Measurements from ENCODE around the gene EVX2.

DNA sequence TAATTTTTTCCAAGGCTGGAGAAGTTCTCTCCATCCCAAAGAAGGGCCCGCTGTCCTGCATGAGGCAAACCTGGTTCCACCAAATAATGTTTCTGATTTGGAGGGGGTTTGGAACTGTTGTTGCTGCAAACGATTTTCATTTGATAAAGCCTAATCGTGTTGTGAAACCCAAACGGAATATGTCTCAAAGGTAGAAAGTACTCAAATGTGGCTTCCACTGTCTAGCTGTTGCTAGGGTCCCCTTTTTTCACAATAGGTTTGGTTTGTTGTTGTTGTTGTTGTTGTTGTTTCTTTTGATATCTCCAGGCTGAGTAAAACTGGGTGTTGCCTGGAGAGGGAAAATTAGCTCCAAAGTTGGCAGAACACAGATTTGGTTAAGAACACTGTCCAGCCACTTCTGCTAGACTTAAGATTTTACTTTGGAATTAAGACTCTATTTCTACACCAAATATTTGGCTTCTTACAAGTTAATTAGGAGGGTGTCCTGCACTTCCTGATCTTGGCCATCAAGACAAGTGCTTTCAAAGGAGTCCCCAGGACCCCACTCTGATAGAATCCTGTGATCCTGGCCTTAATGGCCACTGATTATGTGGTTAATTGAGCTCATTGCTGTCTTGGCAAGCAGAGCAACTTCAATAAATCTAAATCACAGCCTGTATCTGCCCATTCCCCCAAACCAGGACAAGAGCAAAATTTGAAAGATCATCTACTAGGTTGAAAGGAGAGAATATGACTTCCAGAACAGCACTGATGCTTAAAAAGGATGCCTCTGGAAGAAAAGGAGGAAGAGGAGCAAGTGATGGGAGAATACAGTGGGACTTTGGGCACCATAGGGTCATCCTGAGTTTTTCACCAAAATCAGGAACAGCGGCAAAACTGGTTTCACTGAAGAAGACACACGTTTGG lies 5.4 kb upstream of the EVX2 start:
- TF ChIP-seq, protein P1, sequence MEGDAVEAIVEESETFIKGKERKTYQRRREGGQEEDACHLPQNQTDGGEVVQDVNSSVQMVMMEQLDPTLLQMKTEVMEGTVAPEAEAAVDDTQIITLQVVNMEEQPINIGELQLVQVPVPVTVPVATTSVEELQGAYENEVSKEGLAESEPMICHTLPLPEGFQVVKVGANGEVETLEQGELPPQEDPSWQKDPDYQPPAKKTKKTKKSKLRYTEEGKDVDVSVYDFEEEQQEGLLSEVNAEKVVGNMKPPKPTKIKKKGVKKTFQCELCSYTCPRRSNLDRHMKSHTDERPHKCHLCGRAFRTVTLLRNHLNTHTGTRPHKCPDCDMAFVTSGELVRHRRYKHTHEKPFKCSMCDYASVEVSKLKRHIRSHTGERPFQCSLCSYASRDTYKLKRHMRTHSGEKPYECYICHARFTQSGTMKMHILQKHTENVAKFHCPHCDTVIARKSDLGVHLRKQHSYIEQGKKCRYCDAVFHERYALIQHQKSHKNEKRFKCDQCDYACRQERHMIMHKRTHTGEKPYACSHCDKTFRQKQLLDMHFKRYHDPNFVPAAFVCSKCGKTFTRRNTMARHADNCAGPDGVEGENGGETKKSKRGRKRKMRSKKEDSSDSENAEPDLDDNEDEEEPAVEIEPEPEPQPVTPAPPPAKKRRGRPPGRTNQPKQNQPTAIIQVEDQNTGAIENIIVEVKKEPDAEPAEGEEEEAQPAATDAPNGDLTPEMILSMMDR (IDR thresholded peaks at IDR 0.05), result no peak
- TF ChIP-seq ELF4 (CRISPR knock-in tag; IDR thresholded peaks at IDR 0.05; ENCODE audit: low read depth) (no peak), SOX15 (CRISPR knock-in tag; IDR thresholded peaks at IDR 0.05) (no peak), IRF2 (CRISPR knock-in tag; IDR thresholded peaks at IDR 0.05; ENCODE audit: borderline replicate concordance, low read depth) (no peak), ATF1 (CRISPR knock-in tag; IDR thresholded peaks at IDR 0.05) (no peak), ZNF423 (CRISPR knock-in tag; IDR thresholded peaks at IDR 0.05) (no peak)
- TF ChIP-seq, protein P2, sequence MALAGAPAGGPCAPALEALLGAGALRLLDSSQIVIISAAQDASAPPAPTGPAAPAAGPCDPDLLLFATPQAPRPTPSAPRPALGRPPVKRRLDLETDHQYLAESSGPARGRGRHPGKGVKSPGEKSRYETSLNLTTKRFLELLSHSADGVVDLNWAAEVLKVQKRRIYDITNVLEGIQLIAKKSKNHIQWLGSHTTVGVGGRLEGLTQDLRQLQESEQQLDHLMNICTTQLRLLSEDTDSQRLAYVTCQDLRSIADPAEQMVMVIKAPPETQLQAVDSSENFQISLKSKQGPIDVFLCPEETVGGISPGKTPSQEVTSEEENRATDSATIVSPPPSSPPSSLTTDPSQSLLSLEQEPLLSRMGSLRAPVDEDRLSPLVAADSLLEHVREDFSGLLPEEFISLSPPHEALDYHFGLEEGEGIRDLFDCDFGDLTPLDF (CRISPR knock-in tag; IDR thresholded peaks at IDR 0.05), result no peak
- TF ChIP-seq, protein P3, sequence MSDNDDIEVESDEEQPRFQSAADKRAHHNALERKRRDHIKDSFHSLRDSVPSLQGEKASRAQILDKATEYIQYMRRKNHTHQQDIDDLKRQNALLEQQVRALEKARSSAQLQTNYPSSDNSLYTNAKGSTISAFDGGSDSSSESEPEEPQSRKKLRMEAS (CRISPR knock-in tag; IDR thresholded peaks at IDR 0.05), result no peak
- TF ChIP-seq, protein P4, sequence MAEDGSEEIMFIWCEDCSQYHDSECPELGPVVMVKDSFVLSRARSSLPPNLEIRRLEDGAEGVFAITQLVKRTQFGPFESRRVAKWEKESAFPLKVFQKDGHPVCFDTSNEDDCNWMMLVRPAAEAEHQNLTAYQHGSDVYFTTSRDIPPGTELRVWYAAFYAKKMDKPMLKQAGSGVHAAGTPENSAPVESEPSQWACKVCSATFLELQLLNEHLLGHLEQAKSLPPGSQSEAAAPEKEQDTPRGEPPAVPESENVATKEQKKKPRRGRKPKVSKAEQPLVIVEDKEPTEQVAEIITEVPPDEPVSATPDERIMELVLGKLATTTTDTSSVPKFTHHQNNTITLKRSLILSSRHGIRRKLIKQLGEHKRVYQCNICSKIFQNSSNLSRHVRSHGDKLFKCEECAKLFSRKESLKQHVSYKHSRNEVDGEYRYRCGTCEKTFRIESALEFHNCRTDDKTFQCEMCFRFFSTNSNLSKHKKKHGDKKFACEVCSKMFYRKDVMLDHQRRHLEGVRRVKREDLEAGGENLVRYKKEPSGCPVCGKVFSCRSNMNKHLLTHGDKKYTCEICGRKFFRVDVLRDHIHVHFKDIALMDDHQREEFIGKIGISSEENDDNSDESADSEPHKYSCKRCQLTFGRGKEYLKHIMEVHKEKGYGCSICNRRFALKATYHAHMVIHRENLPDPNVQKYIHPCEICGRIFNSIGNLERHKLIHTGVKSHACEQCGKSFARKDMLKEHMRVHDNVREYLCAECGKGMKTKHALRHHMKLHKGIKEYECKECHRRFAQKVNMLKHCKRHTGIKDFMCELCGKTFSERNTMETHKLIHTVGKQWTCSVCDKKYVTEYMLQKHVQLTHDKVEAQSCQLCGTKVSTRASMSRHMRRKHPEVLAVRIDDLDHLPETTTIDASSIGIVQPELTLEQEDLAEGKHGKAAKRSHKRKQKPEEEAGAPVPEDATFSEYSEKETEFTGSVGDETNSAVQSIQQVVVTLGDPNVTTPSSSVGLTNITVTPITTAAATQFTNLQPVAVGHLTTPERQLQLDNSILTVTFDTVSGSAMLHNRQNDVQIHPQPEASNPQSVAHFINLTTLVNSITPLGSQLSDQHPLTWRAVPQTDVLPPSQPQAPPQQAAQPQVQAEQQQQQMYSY (CRISPR knock-in tag; IDR thresholded peaks at IDR 0.05), result no peak
- TF ChIP-seq, protein P5, sequence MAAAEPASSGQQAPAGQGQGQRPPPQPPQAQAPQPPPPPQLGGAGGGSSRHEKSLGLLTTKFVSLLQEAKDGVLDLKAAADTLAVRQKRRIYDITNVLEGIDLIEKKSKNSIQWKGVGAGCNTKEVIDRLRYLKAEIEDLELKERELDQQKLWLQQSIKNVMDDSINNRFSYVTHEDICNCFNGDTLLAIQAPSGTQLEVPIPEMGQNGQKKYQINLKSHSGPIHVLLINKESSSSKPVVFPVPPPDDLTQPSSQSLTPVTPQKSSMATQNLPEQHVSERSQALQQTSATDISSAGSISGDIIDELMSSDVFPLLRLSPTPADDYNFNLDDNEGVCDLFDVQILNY (CRISPR knock-in tag; IDR thresholded peaks at IDR 0.05), result no peak
- TF ChIP-seq, protein P6, sequence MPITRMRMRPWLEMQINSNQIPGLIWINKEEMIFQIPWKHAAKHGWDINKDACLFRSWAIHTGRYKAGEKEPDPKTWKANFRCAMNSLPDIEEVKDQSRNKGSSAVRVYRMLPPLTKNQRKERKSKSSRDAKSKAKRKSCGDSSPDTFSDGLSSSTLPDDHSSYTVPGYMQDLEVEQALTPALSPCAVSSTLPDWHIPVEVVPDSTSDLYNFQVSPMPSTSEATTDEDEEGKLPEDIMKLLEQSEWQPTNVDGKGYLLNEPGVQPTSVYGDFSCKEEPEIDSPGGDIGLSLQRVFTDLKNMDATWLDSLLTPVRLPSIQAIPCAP (CRISPR knock-in tag; IDR thresholded peaks at IDR 0.05), result no peak
- TF ChIP-seq, protein P7, sequence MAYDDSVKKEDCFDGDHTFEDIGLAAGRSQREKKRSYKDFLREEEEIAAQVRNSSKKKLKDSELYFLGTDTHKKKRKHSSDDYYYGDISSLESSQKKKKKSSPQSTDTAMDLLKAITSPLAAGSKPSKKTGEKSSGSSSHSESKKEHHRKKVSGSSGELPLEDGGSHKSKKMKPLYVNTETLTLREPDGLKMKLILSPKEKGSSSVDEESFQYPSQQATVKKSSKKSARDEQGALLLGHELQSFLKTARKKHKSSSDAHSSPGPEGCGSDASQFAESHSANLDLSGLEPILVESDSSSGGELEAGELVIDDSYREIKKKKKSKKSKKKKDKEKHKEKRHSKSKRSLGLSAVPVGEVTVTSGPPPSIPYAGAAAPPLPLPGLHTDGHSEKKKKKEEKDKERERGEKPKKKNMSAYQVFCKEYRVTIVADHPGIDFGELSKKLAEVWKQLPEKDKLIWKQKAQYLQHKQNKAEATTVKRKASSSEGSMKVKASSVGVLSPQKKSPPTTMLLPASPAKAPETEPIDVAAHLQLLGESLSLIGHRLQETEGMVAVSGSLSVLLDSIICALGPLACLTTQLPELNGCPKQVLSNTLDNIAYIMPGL (CRISPR knock-in tag; IDR thresholded peaks at IDR 0.05), result no peak
- TF ChIP-seq, protein P8, sequence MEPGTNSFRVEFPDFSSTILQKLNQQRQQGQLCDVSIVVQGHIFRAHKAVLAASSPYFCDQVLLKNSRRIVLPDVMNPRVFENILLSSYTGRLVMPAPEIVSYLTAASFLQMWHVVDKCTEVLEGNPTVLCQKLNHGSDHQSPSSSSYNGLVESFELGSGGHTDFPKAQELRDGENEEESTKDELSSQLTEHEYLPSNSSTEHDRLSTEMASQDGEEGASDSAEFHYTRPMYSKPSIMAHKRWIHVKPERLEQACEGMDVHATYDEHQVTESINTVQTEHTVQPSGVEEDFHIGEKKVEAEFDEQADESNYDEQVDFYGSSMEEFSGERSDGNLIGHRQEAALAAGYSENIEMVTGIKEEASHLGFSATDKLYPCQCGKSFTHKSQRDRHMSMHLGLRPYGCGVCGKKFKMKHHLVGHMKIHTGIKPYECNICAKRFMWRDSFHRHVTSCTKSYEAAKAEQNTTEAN (CRISPR knock-in tag; IDR thresholded peaks at IDR 0.05), result no peak

Measured in WTC11 (cell line).